OCI-LY1 (cell line): ENCODE measurements around the gene PLEKHA4.

Source experiments
- H2AFZ ChIP-seq: fragments of 200-600 bp; sonication (generic), shearing (Covaris generic); 2 replicates; pipeline ENCODE4 v1.6.0; 2014; ENCODE audit warnings: antibody characterized with exemption, mild to moderate bottlenecking, low read length
- H3F3A ChIP-seq: fragments of 200-600 bp; sonication (generic), shearing (Covaris generic); 2 replicates; pipeline ENCODE4 v1.6.0; 2014; ENCODE audit warnings: mild to moderate bottlenecking, antibody characterized with exemption, low read length, moderate library complexity; ENCODE audit not compliant: insufficient read depth
- H3K27ac ChIP-seq: fragments of 200-600 bp; sonication (generic); 2 replicates; pipeline ENCODE4 v1.5.1; 2014; ENCODE audit warnings: low read length, mixed run types, mild to moderate bottlenecking, low read depth; ENCODE audit not compliant: poor library complexity, severe bottlenecking
- H3K27me3 ChIP-seq: fragments of 200-600 bp; sonication (generic); 2 replicates; pipeline ENCODE4 v1.6.0; 2014; ENCODE audit warnings: antibody characterized with exemption, mild to moderate bottlenecking, low read length, moderate library complexity; ENCODE audit not compliant: insufficient read depth
- H3K36me3 ChIP-seq: fragments of 200-600 bp; sonication (generic); 2 replicates; pipeline ENCODE4 v1.6.1; 2014; ENCODE audit warnings: mild to moderate bottlenecking, antibody characterized with exemption, low read length, moderate library complexity, mixed read lengths; ENCODE audit not compliant: insufficient read depth
- H3K4me1 ChIP-seq: fragments of 200-600 bp; sonication (generic); 2 replicates; pipeline ENCODE4 v1.5.1; 2014; ENCODE audit warnings: mild to moderate bottlenecking, low read length, moderate library complexity; ENCODE audit not compliant: insufficient read depth, severe bottlenecking
- H3K4me2 ChIP-seq: fragments of 200-600 bp; sonication (generic), shearing (Covaris generic); 2 replicates; pipeline ENCODE4 v1.6.1; 2014; ENCODE audit warnings: low read length
- H3K4me3 ChIP-seq: fragments of 200-600 bp; sonication (generic); 2 replicates; pipeline ENCODE4 v1.5.1; 2014; ENCODE audit warnings: low read length, low read depth, mild to moderate bottlenecking, mixed read lengths; ENCODE audit not compliant: poor library complexity, severe bottlenecking
- H3K79me2 ChIP-seq: fragments of 200-600 bp; shearing (Covaris generic); 2 replicates; pipeline ENCODE4 v1.6.1; 2016; ENCODE audit warnings: mixed run types, low read length, mixed read lengths; ENCODE audit not compliant: insufficient read depth
- H3K9ac ChIP-seq: fragments of 200-600 bp; sonication (generic), shearing (Covaris generic); 2 replicates; pipeline ENCODE4 v1.6.1; 2014; ENCODE audit warnings: mild to moderate bottlenecking, low read length, mixed read lengths
- H3K9me2 ChIP-seq: fragments of 200-600 bp; sonication (generic), shearing (Covaris generic); 2 replicates; pipeline ENCODE4 v1.6.1; 2014; ENCODE audit warnings: low read depth, mild to moderate bottlenecking, low read length, mixed read lengths
- H3K9me3 ChIP-seq: fragments of 200-600 bp; shearing (Covaris generic); 2 replicates; pipeline ENCODE4 v1.6.1; 2014; ENCODE audit warnings: low read length, mixed read lengths
- H4K20me1 ChIP-seq: fragments of 200-600 bp; sonication (generic), shearing (Covaris generic); 2 replicates; pipeline ENCODE4 v1.6.0; 2016; ENCODE audit warnings: mild to moderate bottlenecking, low read length; ENCODE audit not compliant: insufficient read depth
- EZH2 ChIP-seq: fragments of 200-600 bp; sonication (generic), shearing (Covaris generic); IDR thresholded peaks from 2 replicates; pipeline ENCODE4 v1.8.0; 2017; ENCODE audit warnings: borderline replicate concordance, mixed run types, mild to moderate bottlenecking, antibody characterized with exemption, low read length, moderate library complexity, mixed read lengths
- TF ChIP-seq, protein P1 (sequence below): fragments of 200-600 bp; sonication (generic), shearing (Covaris generic); IDR thresholded peaks from 2 replicates; pipeline ENCODE4 v1.5.1; 2017; ENCODE audit warnings: mild to moderate bottlenecking, antibody characterized with exemption, low read length, moderate library complexity, mixed read lengths

Gene PLEKHA4, protein sequence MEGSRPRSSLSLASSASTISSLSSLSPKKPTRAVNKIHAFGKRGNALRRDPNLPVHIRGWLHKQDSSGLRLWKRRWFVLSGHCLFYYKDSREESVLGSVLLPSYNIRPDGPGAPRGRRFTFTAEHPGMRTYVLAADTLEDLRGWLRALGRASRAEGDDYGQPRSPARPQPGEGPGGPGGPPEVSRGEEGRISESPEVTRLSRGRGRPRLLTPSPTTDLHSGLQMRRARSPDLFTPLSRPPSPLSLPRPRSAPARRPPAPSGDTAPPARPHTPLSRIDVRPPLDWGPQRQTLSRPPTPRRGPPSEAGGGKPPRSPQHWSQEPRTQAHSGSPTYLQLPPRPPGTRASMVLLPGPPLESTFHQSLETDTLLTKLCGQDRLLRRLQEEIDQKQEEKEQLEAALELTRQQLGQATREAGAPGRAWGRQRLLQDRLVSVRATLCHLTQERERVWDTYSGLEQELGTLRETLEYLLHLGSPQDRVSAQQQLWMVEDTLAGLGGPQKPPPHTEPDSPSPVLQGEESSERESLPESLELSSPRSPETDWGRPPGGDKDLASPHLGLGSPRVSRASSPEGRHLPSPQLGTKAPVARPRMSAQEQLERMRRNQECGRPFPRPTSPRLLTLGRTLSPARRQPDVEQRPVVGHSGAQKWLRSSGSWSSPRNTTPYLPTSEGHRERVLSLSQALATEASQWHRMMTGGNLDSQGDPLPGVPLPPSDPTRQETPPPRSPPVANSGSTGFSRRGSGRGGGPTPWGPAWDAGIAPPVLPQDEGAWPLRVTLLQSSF

DNA sequence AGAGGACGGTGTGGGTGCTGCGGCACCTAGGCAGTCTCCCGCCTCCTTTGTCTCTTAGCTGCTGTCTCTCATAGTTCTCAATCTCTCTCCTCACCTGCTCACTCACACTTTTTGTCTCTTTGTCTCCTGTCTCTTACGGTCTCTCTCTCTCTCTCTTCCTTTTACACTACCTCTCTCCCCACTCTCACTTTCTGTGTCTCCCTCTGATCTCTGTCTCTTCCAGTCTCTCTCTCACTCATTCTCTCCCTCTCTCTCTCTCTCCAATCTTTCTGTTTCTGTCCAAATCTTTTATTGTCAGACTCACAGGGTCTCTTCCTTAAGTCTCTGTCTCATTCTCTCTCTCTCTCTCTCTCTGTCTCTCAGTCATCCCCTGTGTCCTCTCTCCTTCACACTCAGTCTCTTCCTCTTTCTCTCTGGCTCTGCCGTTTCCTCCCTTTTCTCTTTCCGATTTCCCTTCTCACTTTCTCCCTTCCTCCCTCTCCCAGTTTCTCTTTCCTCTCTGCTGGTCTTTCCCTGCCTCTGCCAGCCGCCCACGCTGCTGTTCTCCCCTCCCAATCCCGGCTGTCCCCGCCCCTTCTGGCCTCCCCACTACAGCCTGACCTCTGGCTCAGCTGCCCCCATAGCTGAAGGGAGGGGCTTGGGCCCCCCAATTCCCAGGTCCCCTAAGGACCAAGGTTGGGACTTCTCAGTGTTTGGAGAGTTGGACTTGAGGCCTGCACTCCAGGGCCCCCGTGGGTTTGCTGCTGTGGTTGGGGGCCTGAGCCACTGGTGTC lies at the start of gene PLEKHA4:
Gene PLEKHA4, minus strand, starts transcription at position 504 of the 773 bp plus-strand sequence. CDS start 997 bp downstream, outside the sequence.
- H2AFZ ChIP-seq: no peak within 1 kb of the TSS
- H3K9me2 ChIP-seq: no peaks in the 10 kb centered on the region
- no peak within 1 kb of the TSS for H3K27ac ChIP-seq
- peaks cover 16% of the 10 kb centered on the region for H3K4me1 ChIP-seq
- peaks cover 25% of the 10 kb centered on the region for H3K27me3 ChIP-seq
- H3K4me2 ChIP-seq: no peak within 1 kb of the TSS
- H4K20me1 ChIP-seq: no peaks in the 10 kb centered on the region
- no peaks in the 10 kb centered on the region for H3K9me3 ChIP-seq
- no peak within 1 kb of the TSS for H3K9ac ChIP-seq
- H3K36me3 ChIP-seq: no peaks in the 10 kb centered on the region
- no peak for TF ChIP-seq EZH2
- TF ChIP-seq, protein P1, sequence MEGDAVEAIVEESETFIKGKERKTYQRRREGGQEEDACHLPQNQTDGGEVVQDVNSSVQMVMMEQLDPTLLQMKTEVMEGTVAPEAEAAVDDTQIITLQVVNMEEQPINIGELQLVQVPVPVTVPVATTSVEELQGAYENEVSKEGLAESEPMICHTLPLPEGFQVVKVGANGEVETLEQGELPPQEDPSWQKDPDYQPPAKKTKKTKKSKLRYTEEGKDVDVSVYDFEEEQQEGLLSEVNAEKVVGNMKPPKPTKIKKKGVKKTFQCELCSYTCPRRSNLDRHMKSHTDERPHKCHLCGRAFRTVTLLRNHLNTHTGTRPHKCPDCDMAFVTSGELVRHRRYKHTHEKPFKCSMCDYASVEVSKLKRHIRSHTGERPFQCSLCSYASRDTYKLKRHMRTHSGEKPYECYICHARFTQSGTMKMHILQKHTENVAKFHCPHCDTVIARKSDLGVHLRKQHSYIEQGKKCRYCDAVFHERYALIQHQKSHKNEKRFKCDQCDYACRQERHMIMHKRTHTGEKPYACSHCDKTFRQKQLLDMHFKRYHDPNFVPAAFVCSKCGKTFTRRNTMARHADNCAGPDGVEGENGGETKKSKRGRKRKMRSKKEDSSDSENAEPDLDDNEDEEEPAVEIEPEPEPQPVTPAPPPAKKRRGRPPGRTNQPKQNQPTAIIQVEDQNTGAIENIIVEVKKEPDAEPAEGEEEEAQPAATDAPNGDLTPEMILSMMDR: no peak
- no peaks in the 10 kb centered on the region for H3K79me2 ChIP-seq
- H3K4me3 ChIP-seq: no peak within 1 kb of the TSS
- no peaks in the 10 kb centered on the region for H3F3A ChIP-seq

DNA sequence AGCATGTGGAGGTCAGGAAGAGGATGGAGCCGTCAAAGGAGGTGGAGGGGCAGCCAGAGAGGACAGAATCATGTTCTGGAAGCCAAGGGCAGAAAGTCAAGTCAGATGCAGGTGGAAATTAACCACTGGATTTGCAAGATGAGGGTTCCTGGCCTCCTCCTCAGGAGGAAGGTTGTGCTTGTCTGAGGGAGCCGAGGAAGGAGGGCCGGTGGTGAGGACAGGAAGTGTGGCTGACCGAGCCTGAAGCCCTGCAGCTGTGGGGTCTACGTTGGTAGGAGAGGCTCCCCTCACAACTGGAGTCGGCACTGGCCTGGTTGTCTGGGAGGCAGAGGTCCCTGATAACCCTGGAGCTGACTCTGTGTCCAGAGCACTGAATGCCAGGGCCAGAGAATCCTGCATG lies 49.7 kb upstream of the PLEKHA4 start:
- no peak overlapping the region for H3K4me3 ChIP-seq
- peaks cover 11% of the 10 kb centered on the region for H3K4me1 ChIP-seq
- H4K20me1 ChIP-seq: no peaks in the 10 kb centered on the region
- H3K9me2 ChIP-seq: no peaks in the 10 kb centered on the region
- H3K4me2 ChIP-seq: no peak overlapping the region
- no peak overlapping the region for H3K27ac ChIP-seq
- H3F3A ChIP-seq: no peaks in the 10 kb centered on the region
- H3K9me3 ChIP-seq: no peaks in the 10 kb centered on the region
- no peak for TF ChIP-seq EZH2
- TF ChIP-seq, protein P1: no peak
- H2AFZ ChIP-seq: no peak overlapping the region
- H3K36me3 ChIP-seq: peaks cover 33% of the 10 kb centered on the region
- no peaks in the 10 kb centered on the region for H3K79me2 ChIP-seq
- H3K9ac ChIP-seq: no peak overlapping the region
- H3K27me3 ChIP-seq: no peaks in the 10 kb centered on the region

DNA sequence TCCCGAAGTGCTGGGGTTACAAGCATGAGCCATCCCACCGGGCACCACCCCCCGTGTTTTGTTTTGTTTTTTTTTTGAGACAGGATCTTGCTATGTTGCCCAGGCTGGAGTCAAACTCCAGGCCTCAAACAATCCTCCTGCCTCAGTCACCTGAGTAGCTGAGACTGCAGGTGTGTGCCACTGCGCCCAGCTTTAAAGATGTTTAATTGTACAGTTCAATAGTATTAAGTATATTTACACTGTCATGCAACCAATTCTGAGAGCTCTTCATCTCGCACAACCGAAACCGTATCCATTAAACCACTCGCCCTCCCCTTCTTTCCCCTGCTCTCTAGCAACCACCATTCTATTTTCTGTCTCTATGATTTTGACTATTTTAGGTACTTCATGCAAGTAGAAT lies 47.3 kb upstream of the PLEKHA4 start:
- Histone ChIP-seq H2AFZ (no peak overlapping the region), H3K4me3 (no peak overlapping the region), H3K4me1 (peaks cover 11% of the 10 kb centered on the region), H3K9me3 (no peaks in the 10 kb centered on the region), H4K20me1 (no peaks in the 10 kb centered on the region), H3K27ac (no peak overlapping the region), H3F3A (no peaks in the 10 kb centered on the region), H3K9me2 (no peaks in the 10 kb centered on the region), H3K36me3 (peaks cover 49% of the 10 kb centered on the region), H3K79me2 (no peaks in the 10 kb centered on the region), H3K4me2 (no peak overlapping the region), H3K9ac (no peak overlapping the region), H3K27me3 (no peaks in the 10 kb centered on the region)
- TF ChIP-seq EZH2: no peak
- TF ChIP-seq, protein P1: no peak
